Liver (tissue), 9 donors: ENCODE measurements around the gene CIDEA. TPM values are rescaled to one million over a fixed set of nuclear protein-coding genes. Genes with fewer than 3 reads are reported as not detected.

Experiments
- DNase-seq: peaks from one replicate; pipeline ENCODE4 v3.0.0-alpha.2; 2017; ENCODE audit warnings: low spot score
- H3K27ac ChIP-seq, 2 donors: one replicate each; pipeline ENCODE4 v1.7.0; 2013; ENCODE audit warnings: inconsistent platforms in 2 of 2, low read length in 2 of 2, control low read depth in 1 of 2, low read depth in 1 of 2, mild to moderate bottlenecking in 1 of 2
- H3K27me3 ChIP-seq, 4 donors: one replicate each; pipeline versions ENCODE4 v1.6.1 to v1.7.0; 2013; ENCODE audit warnings: low read length in 3 of 4, inconsistent platforms in 1 of 4, mild to moderate bottlenecking in 1 of 4, moderate library complexity in 1 of 4; ENCODE audit not compliant: control insufficient read depth in 4 of 4, insufficient read depth in 4 of 4
- H3K36me3 ChIP-seq, 4 donors: one replicate each; pipeline versions ENCODE4 v1.6.1 to v1.7.0; 2013; ENCODE audit warnings: low read length in 3 of 4, mild to moderate bottlenecking in 3 of 4, low read depth in 1 of 4, moderate library complexity in 1 of 4; ENCODE audit not compliant: control insufficient read depth in 4 of 4, insufficient read depth in 3 of 4
- H3K4me1 ChIP-seq, 4 donors: one replicate each; pipeline versions ENCODE4 v1.6.1 to v1.7.0; 2013; ENCODE audit warnings: low read length in 3 of 4, mild to moderate bottlenecking in 3 of 4, moderate library complexity in 1 of 4; ENCODE audit not compliant: control insufficient read depth in 4 of 4, insufficient read depth in 4 of 4
- H3K4me3 ChIP-seq, 3 donors: one replicate each; pipeline versions ENCODE4 v1.6.1 to v1.7.0; 2013; ENCODE audit warnings: low read length in 3 of 3, control low read depth in 1 of 3, low read depth in 1 of 3, mild to moderate bottlenecking in 1 of 3
- H3K9ac ChIP-seq, 2 donors: one replicate each; pipeline ENCODE4 v1.7.0; 2013; ENCODE audit warnings: low read length in 2 of 2, mild to moderate bottlenecking in 2 of 2, moderate library complexity in 2 of 2, control low read depth in 1 of 2, low read depth in 1 of 2
- H3K9me3 ChIP-seq, 4 donors: one replicate each; pipeline versions ENCODE4 v1.6.1 to v1.7.0; 2013; ENCODE audit warnings: low read length in 3 of 4; ENCODE audit not compliant: control insufficient read depth in 4 of 4
- CTCF ChIP-seq: fragments of 150-350 bp; IDR thresholded peaks from 2 replicates; pipeline ENCODE4 v1.5.1; 2017; ENCODE audit warnings: improper control_type of control experiment, low read depth, low read length; ENCODE audit not compliant: missing input control
- EGR1 ChIP-seq, 2 donors: IDR thresholded peaks; 2 replicates each; pipeline ENCODE4 v1.6.1; 2016 to 2018; ENCODE audit warnings: antibody characterized with exemption in 2 of 2, low read depth in 2 of 2
- FOXA1 ChIP-seq: IDR thresholded peaks from 2 replicates; pipeline ENCODE4 v1.6.1; 2016; ENCODE audit warnings: antibody characterized with exemption
- FOXA2 ChIP-seq: IDR thresholded peaks from 2 replicates; pipeline ENCODE4 v1.6.1; 2016; ENCODE audit warnings: antibody characterized with exemption
- GABPA ChIP-seq, 2 donors: IDR thresholded peaks in 1 of 2; conservative IDR thresholded peaks in 1 of 2; 2 replicates each; pipeline ENCODE4 v1.6.1; 2016; ENCODE audit warnings: antibody characterized with exemption in 2 of 2, mild to moderate bottlenecking in 1 of 2, moderate library complexity in 1 of 2
- HNF4A ChIP-seq, 2 donors: conservative IDR thresholded peaks; 2 replicates each; pipeline ENCODE4 v1.6.1; 2016; ENCODE audit warnings: antibody characterized with exemption in 2 of 2, mild to moderate bottlenecking in 2 of 2
- HNF4G ChIP-seq: IDR thresholded peaks from 2 replicates; pipeline ENCODE4 v1.6.1; 2016; ENCODE audit warnings: antibody characterized with exemption
- JUND ChIP-seq, 2 donors: IDR thresholded peaks; 2 replicates each; pipeline ENCODE4 v1.6.1; 2016; ENCODE audit warnings: antibody characterized with exemption in 2 of 2
- MAX ChIP-seq: IDR thresholded peaks from 2 replicates; pipeline ENCODE4 v1.6.1; 2016; ENCODE audit warnings: antibody characterized with exemption
- NR2F2 ChIP-seq: IDR thresholded peaks from 2 replicates; pipeline ENCODE4 v1.6.1; 2016; ENCODE audit warnings: antibody characterized with exemption
- RAD21 ChIP-seq, 2 donors: IDR thresholded peaks; 2 replicates each; pipeline ENCODE4 v1.6.1; 2016; ENCODE audit warnings: antibody characterized with exemption in 2 of 2, mild to moderate bottlenecking in 2 of 2
- RXRA ChIP-seq, 2 donors: IDR thresholded peaks; 2 replicates each; pipeline ENCODE4 v1.6.1; 2017 to 2018; ENCODE audit warnings: antibody characterized with exemption in 2 of 2, mild to moderate bottlenecking in 1 of 2
- TAF1 ChIP-seq: conservative IDR thresholded peaks from 2 replicates; pipeline ENCODE4 v1.6.1; 2016; ENCODE audit warnings: antibody characterized with exemption, mild to moderate bottlenecking
- YY1 ChIP-seq: IDR thresholded peaks from 2 replicates; pipeline ENCODE4 v1.6.1; 2016; ENCODE audit warnings: antibody characterized with exemption, mild to moderate bottlenecking
- WGBS: extraction: QIAGEN DNeasy Blood & Tissue Kit; methylation state at CpG from one replicate; pipeline ENCODE4 v1.1.7; 2013; 5-methylcytosine and 5-hydroxymethylcytosine counted together
- polyA plus RNA-seq, 2 donors: library from polyadenylated mRNA; stranded (reverse) in 1 of 2; unstranded in 1 of 2; fragments of 200-250 nt in 1 of 2; fragments of >200 nt in 1 of 2; fragmentation: Nextera tagmentation in 1 of 2; extraction: Ambion mirVana in 1 of 2; gene quantifications; one replicate each; pipeline versions ENCODE4 v1.2.1 to v1.2.3, GENCODE V29; 2013 to 2015
- total RNA-seq, 2 donors: library from RNA; depleted of rRNA; stranded (reverse); fragments of >200 nt; gene quantifications; one replicate each; pipeline ENCODE4 v1.2.3, GENCODE V29; 2014
- TF ChIP-seq, protein P1 (sequence below): IDR thresholded peaks from 2 replicates; pipeline ENCODE4 v1.6.1; 2016; ENCODE audit warnings: antibody characterized with exemption
- TF ChIP-seq, protein P2 (sequence below): IDR thresholded peaks from 2 replicates; pipeline ENCODE4 v1.6.1; 2016; ENCODE audit warnings: antibody characterized with exemption, mild to moderate bottlenecking
- donor health status: healthy.
- donor health status: healthy.
- donor health status: healthy.
- donor health status: healthy.
- donor health status: healthy.

CIDEA gene
- total and polyA plus RNA-seq, 4 donors, result not detected

GRCh38 chr18:12296087-12296403 is 41.9 kb downstream of the CIDEA start:
- Histone ChIP-seq H3K4me3 (no peak overlapping the region), H3K27ac (no peak overlapping the region), H3K36me3 (no peaks in the 10 kb centered on the region), H3K27me3 (no peaks in the 10 kb centered on the region), H3K9ac (no peak overlapping the region), H3K9me3 (no peaks in the 10 kb centered on the region), H3K4me1 (no peaks in the 10 kb centered on the region)
- no peak for TF ChIP-seq NR2F2
- TF ChIP-seq MAX, result no peak
- no peak for TF ChIP-seq GABPA (IDR thresholded peaks at IDR 0.05 in 1 of 2, conservative IDR thresholded peaks at IDR 0.05 in 1 of 2)
- no peak for TF ChIP-seq EGR1 (IDR thresholded peaks at IDR 0.05; ENCODE audit: low read depth in 2 of 2)
- no peak for TF ChIP-seq TAF1
- no peak for TF ChIP-seq RXRA (IDR thresholded peaks at IDR 0.05)
- no peak for TF ChIP-seq FOXA2
- TF ChIP-seq RAD21 (IDR thresholded peaks at IDR 0.05), result no peak
- no peak for TF ChIP-seq FOXA1
- no peak for TF ChIP-seq HNF4A (conservative IDR thresholded peaks at IDR 0.05)
- no peak for TF ChIP-seq HNF4G
- no peak for TF ChIP-seq CTCF
- no peak for TF ChIP-seq JUND (IDR thresholded peaks at IDR 0.05)
- no peak for TF ChIP-seq YY1
- TF ChIP-seq, protein P1, sequence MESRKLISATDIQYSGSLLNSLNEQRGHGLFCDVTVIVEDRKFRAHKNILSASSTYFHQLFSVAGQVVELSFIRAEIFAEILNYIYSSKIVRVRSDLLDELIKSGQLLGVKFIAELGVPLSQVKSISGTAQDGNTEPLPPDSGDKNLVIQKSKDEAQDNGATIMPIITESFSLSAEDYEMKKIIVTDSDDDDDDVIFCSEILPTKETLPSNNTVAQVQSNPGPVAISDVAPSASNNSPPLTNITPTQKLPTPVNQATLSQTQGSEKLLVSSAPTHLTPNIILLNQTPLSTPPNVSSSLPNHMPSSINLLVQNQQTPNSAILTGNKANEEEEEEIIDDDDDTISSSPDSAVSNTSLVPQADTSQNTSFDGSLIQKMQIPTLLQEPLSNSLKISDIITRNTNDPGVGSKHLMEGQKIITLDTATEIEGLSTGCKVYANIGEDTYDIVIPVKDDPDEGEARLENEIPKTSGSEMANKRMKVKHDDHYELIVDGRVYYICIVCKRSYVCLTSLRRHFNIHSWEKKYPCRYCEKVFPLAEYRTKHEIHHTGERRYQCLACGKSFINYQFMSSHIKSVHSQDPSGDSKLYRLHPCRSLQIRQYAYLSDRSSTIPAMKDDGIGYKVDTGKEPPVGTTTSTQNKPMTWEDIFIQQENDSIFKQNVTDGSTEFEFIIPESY, result no peak
- TF ChIP-seq, protein P2, sequence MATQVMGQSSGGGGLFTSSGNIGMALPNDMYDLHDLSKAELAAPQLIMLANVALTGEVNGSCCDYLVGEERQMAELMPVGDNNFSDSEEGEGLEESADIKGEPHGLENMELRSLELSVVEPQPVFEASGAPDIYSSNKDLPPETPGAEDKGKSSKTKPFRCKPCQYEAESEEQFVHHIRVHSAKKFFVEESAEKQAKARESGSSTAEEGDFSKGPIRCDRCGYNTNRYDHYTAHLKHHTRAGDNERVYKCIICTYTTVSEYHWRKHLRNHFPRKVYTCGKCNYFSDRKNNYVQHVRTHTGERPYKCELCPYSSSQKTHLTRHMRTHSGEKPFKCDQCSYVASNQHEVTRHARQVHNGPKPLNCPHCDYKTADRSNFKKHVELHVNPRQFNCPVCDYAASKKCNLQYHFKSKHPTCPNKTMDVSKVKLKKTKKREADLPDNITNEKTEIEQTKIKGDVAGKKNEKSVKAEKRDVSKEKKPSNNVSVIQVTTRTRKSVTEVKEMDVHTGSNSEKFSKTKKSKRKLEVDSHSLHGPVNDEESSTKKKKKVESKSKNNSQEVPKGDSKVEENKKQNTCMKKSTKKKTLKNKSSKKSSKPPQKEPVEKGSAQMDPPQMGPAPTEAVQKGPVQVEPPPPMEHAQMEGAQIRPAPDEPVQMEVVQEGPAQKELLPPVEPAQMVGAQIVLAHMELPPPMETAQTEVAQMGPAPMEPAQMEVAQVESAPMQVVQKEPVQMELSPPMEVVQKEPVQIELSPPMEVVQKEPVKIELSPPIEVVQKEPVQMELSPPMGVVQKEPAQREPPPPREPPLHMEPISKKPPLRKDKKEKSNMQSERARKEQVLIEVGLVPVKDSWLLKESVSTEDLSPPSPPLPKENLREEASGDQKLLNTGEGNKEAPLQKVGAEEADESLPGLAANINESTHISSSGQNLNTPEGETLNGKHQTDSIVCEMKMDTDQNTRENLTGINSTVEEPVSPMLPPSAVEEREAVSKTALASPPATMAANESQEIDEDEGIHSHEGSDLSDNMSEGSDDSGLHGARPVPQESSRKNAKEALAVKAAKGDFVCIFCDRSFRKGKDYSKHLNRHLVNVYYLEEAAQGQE, result no peak
- 93% methylated on average over 3 of the region's 3 CpGs for WGBS
- peak; percentile 33 for DNase-seq

- DNase-seq, result peak; percentile 27
- Histone ChIP-seq H3K4me3 (no peak overlapping the region), H3K36me3 (no peaks in the 10 kb centered on the region), H3K4me1 (no peaks in the 10 kb centered on the region), H3K9me3 (no peaks in the 10 kb centered on the region), H3K27ac (no peak overlapping the region), H3K27me3 (no peaks in the 10 kb centered on the region), H3K9ac (no peak overlapping the region)
- TF ChIP-seq MAX (no peak), HNF4A (conservative IDR thresholded peaks at IDR 0.05) (no peak), HNF4G (no peak)
- TF ChIP-seq, protein P1, result no peak
- TF ChIP-seq, protein P2, result no peak
- 67% methylated on average over 1 of the region's 1 CpG for WGBS
Measured at GRCh38 chr18:12296457-12296856, 42.3 kb downstream of the CIDEA start.
